Prostate gland (tissue), 2 donors: Measurements from ENCODE around the gene TIMMDC1.

Source experiments
- CTCF ChIP-seq, 4 experiments: fragments of 200-600 bp in 2 of 4; fragments of 450-650 bp in 2 of 4; sonication (generic) in 2 of 4; IDR thresholded peaks; 1 replicate in 3 of 4; 2 replicates in 1 of 4; pipeline ENCODE4 v1.5.1; 2016 to 2019; ENCODE audit warnings: antibody characterized with exemption in 4 of 4, mild to moderate bottlenecking in 2 of 4, moderate library complexity in 2 of 4
- POLR2A ChIP-seq: fragments of 450-650 bp; IDR thresholded peaks from one replicate; pipeline ENCODE4 v1.6.1; 2016; ENCODE audit warnings: antibody characterized with exemption, mild to moderate bottlenecking
- POLR2AphosphoS5 ChIP-seq: sonication (generic); formaldehyde crosslinking; IDR thresholded peaks from one replicate; pipeline ENCODE4 v1.6.1; 2017; ENCODE audit warnings: antibody characterized with exemption

GRCh38 chr3:119453822-119454221, 44.5 kb upstream of the TIMMDC1 start:
- TF ChIP-seq CTCF (IDR thresholded peaks at IDR 0.05) = no peak
- no peak for TF ChIP-seq POLR2A
- no peak for TF ChIP-seq POLR2AphosphoS5
